Mesenteric fat pad (tissue), 1 donor: Measurements from ENCODE around the gene UTP15. TPM values are rescaled to one million over a fixed set of nuclear protein-coding genes. Genes with fewer than 3 reads are reported as not detected.

ENCODE experiments used
- DNase-seq: peaks from one replicate; pipeline ENCODE4 v3.0.0-alpha.2; 2020; ENCODE audit warnings: low spot score
- total RNA-seq: library from RNA; stranded (reverse); fragmentation: NEBNext Ultra II Directional; extraction: Animal tissue kit (Norgen Biotek cat#: 25700); gene quantifications from one replicate; pipeline ENCODE4 v1.2.1, GENCODE V29; 2021
- donor health status: DM: yes; HTN: yes; CAD: no.

Gene UTP15
- total RNA-seq, 1 donor from 2014 or later: 19.5 TPM

- no peak for DNase-seq
Observed at GRCh38 chr5:73564675-73565074, 868 bp upstream of the UTP15 start.

DNA sequence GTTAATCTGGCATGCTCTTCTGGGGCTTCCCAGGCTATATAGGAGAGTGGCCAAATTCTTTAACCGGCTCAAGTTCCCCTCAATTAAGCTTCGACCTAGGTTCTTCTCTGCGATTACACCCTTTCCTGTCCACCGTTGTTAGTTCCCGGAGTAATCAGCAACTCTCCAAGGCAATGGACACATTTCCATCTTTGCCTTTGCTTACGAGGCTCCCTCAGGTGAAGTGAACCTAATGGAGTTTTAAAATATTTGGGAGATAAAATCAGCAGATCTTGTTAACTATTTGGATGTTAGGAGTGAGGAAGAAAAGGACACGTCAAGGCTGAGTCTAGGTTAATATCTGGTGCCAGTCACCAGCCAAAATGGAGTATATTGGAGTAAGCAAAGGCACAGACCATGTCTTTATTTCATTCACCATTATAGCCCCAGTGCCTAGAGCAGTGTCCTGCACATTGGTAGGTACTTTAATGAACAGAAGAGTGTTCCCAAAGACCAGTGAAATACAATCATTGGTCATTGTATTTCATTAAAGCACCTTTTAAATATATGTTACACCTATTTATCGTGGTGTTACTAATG, 515 bp downstream of the UTP15 start:
- DNase-seq: no peak

GRCh38 chr5:73582285-73583145, 17.0 kb downstream of the UTP15 start:
- no peak for DNase-seq

DNA sequence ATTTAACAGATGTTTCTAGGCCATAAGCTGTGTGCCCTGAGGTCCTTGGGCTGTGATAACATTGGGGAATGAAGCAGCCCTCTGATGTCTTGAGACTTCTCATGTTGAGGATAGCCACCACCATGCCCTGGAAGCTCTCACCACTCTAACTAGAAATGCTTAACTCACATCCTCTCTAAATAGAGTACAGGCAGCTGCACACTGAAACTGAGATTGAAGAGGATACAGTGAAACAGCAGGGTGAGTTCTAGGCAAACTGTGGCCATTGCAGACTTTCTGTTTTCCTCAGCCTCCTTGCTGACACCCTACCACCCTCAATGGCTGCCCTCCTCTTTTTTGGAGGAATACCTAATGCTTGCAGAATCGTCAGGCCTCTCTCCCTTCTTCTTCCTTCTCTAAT, 22.4 kb downstream of the UTP15 start:
- no peak for DNase-seq

- no peak for DNase-seq
Observed at GRCh38 chr5:73591102-73591695, 25.7 kb downstream of the UTP15 start.

- no peak for DNase-seq
Observed at GRCh38 chr5:73591698-73592501, 26.4 kb downstream of the UTP15 start.

GRCh38 chr5:73592551-73592950, 27.0 kb downstream of the UTP15 start:
- DNase-seq: no peak

DNA sequence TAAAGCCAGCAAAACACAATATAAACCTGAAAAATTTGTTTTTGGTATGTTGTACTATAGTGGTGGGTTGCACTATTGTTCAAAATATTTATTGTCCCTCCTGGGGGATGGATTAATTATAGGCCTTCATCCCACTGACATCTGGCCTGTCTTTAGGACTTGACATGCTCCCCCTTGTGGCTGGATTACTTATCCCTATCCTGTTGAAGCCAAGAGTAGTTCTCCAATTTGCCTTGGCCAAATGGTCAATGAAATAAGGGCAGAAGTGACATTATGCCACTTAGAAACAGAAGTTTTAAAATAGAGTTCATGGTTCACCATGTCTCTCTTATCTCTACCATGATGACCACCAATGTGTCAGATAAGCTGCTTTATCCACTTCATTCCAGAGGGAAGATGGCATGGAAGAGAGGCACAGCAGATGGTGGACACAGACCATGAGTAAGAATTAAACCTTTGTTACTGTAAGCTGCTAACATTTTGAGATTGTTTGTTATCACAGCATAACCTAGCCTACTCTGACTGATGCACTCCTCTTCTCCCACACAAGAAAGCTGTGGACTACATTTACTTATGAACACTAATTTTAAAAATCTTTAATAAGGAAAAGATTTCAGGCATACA, 31.3 kb downstream of the UTP15 start:
- DNase-seq: no peak

- no peak for DNase-seq
Observed at GRCh38 chr5:73599380-73599779, 33.8 kb downstream of the UTP15 start.

DNA sequence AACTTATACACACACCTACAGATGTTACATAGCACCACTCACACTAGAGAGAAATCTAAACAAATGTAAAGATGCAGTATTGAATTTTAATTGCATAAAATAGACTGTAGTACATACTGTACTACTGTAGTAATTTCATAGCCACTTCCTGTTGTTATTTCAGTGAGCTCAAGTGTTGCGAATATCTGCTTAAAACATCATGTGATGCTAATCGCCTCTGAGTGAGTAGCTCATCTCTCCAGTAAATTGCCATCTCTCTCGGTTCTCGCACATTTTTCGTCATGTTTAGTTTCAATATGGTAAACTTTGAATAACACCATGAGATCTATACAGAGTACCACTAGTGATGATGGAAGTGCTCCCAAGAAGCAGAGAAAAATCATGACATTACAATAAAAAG, 38.5 kb downstream of the UTP15 start:
- no peak for DNase-seq

DNA sequence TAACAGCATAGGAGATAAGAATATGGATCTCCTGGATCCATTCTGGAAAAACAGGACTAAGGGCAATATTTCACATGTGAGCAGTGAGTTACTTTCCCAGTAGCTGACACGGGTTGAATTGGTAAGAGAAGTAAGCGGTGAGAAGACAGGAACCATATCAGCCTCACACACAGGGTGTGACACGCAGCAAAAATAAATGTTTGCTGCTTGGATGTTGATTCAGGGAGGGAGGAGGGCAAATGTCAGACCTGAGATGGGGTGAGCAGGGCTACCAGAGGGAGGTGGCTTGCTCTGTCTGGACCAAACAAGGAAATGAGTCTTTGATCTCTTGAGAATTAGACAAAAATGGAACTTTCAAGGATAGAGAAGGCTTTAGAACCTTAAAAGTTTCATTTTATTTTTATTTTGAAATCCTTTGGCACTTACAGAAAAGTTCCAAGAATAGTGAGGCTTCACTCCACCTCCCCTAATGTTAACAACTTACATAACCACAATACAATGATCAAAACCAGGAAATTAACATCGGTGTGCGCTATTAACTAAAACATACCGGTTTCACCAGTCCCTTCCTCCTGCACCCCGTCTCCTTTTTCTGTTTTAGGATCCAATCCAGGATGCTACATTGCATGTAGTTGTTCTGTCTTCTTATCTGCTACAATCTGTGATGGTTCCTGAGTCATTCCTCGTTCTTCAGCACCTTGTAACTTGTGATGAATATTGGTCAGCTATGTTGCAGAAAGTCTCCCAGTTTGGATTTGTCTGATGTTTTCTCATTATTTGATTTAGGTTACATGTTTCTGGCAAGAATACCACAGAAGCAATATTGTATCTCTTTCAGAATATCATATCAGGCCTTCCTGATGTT, 39.9 kb downstream of the UTP15 start:
- no peak for DNase-seq

- DNase-seq: no peak
Observed at GRCh38 chr5:73606206-73606753, 40.7 kb downstream of the UTP15 start.

- no peak for DNase-seq
Observed at GRCh38 chr5:73607228-73607627, 41.7 kb downstream of the UTP15 start.

- no peak for DNase-seq
Observed at GRCh38 chr5:73612799-73613198, 47.3 kb downstream of the UTP15 start.

GRCh38 chr5:73615085-73615484, 49.5 kb downstream of the UTP15 start:
- DNase-seq: no peak

DNA sequence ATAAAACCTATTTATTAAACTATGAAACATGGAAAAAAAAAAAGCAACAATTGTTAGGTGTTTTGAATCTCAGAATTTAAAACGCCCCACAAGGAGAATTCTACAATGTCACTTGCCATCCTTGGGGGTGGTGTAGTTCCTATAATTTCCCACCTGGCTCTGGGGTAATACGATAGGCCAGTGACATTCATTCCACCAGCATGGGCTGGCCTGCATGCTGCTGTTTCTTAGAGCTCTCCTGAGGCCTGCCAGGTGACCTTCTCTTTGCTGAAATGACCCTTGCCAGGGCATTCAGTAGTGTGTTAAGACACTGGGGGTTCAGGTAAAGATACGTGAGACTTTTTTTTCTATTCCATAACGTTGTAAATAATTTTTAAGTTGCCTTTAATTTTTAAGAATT, 50.4 kb downstream of the UTP15 start:
- no peak for DNase-seq

- DNase-seq: no peak
Observed at GRCh38 chr5:73617510-73618279, 52.2 kb downstream of the UTP15 start.

- no peak for DNase-seq
Observed at GRCh38 chr5:73619606-73620333, 54.2 kb downstream of the UTP15 start.

- DNase-seq: no peak
Observed at GRCh38 chr5:73620334-73620687, 54.8 kb downstream of the UTP15 start.
